ENCODE measurements around the gene MEGF11. TPM values are rescaled to one million over a fixed set of nuclear protein-coding genes. Genes with fewer than 3 reads are reported as not detected.

MEGF11 gene
- total and polyA plus RNA-seq, 2 donors (not counting 1 experiment from before 2014, with no cell fraction given) = under 0.01 TPM; not detected in 1

- no peak overlapping the region for H3K4me2 ChIP-seq (ENCODE audit: extremely low read depth, insufficient read depth, low read length)
- no peaks in the 10 kb centered on the region for H3K4me1 ChIP-seq (ENCODE audit: control insufficient read depth, extremely low read depth, insufficient read depth, low read length)
- H3K79me2 ChIP-seq (ENCODE audit: control insufficient read depth, insufficient read depth, low read length) = no peaks in the 10 kb centered on the region
- H4K20me1 ChIP-seq (ENCODE audit: control insufficient read depth, extremely low read depth, insufficient read depth, low read length) = no peaks in the 10 kb centered on the region
- H2AFZ ChIP-seq (ENCODE audit: low read length) = no peak overlapping the region
- no peak overlapping the region for H3K9ac ChIP-seq (ENCODE audit: insufficient read depth, low read length)
- TF ChIP-seq, protein P1, sequence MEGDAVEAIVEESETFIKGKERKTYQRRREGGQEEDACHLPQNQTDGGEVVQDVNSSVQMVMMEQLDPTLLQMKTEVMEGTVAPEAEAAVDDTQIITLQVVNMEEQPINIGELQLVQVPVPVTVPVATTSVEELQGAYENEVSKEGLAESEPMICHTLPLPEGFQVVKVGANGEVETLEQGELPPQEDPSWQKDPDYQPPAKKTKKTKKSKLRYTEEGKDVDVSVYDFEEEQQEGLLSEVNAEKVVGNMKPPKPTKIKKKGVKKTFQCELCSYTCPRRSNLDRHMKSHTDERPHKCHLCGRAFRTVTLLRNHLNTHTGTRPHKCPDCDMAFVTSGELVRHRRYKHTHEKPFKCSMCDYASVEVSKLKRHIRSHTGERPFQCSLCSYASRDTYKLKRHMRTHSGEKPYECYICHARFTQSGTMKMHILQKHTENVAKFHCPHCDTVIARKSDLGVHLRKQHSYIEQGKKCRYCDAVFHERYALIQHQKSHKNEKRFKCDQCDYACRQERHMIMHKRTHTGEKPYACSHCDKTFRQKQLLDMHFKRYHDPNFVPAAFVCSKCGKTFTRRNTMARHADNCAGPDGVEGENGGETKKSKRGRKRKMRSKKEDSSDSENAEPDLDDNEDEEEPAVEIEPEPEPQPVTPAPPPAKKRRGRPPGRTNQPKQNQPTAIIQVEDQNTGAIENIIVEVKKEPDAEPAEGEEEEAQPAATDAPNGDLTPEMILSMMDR (conservative IDR thresholded peaks at IDR 0.05 in 1 of 2, IDR thresholded peaks at IDR 0.05 in 1 of 2; ENCODE audit: low read depth in 1 of 2, low read length in 2 of 2) = no peak
- no peak for TF ChIP-seq EZH2 (IDR thresholded peaks at IDR 0.05; ENCODE audit: low read length, missing control alignments)
- no peaks in the 10 kb centered on the region for H3K9me3 ChIP-seq (ENCODE audit: control insufficient read depth, insufficient read depth, low read depth, low read length)
- no peak overlapping the region for H3K4me3 ChIP-seq (replicated peaks in 1 of 4; ENCODE audit: control extremely low read depth in 1 of 4, insufficient read depth in 1 of 4, low read depth in 3 of 4, low read length in 4 of 4)
- no peak overlapping the region for H3K27ac ChIP-seq (ENCODE audit: insufficient read depth, low read length)
- no peaks in the 10 kb centered on the region for H3K36me3 ChIP-seq (ENCODE audit: control insufficient read depth, insufficient read depth, low read length)
- DNase-seq (ENCODE audit: low read depth in 2 of 2) = no peak
- H3K27me3 ChIP-seq (ENCODE audit: control insufficient read depth, insufficient read depth, low read length) = no peaks in the 10 kb centered on the region
Measured at GRCh38 chr15:65931221-65931620, 322.3 kb downstream of the MEGF11 start.

DNA sequence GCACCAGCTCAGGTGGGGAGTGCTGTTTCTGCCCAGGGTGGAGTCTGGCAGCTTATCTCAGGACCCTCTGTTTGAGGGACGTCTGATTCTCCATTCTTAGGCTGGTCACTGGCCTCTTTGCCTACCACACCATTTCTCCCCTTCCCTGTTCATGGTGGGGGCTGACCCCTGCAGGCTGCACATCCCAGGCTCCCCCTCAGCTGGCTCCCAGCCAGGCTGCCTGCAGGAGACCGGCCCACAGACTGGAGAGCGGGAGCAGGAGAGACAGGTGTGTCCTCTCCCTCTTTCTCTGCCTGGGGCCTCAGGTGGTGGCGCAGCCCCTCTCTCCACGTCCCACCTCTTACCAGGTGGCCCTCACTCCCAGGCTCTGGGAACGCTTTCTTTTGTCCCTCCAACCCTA, 323.4 kb downstream of the MEGF11 start:
- H3K4me3 ChIP-seq (replicated peaks in 1 of 4; ENCODE audit: control extremely low read depth in 1 of 4, insufficient read depth in 1 of 4, low read depth in 3 of 4, low read length in 4 of 4) = no peak overlapping the region
- H3K27ac ChIP-seq (ENCODE audit: insufficient read depth, low read length) = no peak overlapping the region
- H4K20me1 ChIP-seq (ENCODE audit: control insufficient read depth, extremely low read depth, insufficient read depth, low read length) = no peaks in the 10 kb centered on the region
- no peak for TF ChIP-seq EZH2 (IDR thresholded peaks at IDR 0.05; ENCODE audit: low read length, missing control alignments)
- TF ChIP-seq, protein P1 (conservative IDR thresholded peaks at IDR 0.05 in 1 of 2, IDR thresholded peaks at IDR 0.05 in 1 of 2; ENCODE audit: low read depth in 1 of 2, low read length in 2 of 2) = no peak
- H3K36me3 ChIP-seq (ENCODE audit: control insufficient read depth, insufficient read depth, low read length) = no peaks in the 10 kb centered on the region
- no peak for DNase-seq (ENCODE audit: low read depth in 2 of 2)
- no peak overlapping the region for H3K9ac ChIP-seq (ENCODE audit: insufficient read depth, low read length)
- no peaks in the 10 kb centered on the region for H3K79me2 ChIP-seq (ENCODE audit: control insufficient read depth, insufficient read depth, low read length)
- H3K9me3 ChIP-seq (ENCODE audit: control insufficient read depth, insufficient read depth, low read depth, low read length) = no peaks in the 10 kb centered on the region
- no peak overlapping the region for H3K4me2 ChIP-seq (ENCODE audit: extremely low read depth, insufficient read depth, low read length)
- no peak overlapping the region for H2AFZ ChIP-seq (ENCODE audit: low read length)
- no peaks in the 10 kb centered on the region for H3K27me3 ChIP-seq (ENCODE audit: control insufficient read depth, insufficient read depth, low read length)
- no peaks in the 10 kb centered on the region for H3K4me1 ChIP-seq (ENCODE audit: control insufficient read depth, extremely low read depth, insufficient read depth, low read length)

- H2AFZ ChIP-seq (ENCODE audit: low read length) = no peak overlapping the region
- H3K4me2 ChIP-seq (ENCODE audit: extremely low read depth, insufficient read depth, low read length) = no peak overlapping the region
- TF ChIP-seq, protein P1 (conservative IDR thresholded peaks at IDR 0.05 in 1 of 2, IDR thresholded peaks at IDR 0.05 in 1 of 2; ENCODE audit: low read depth in 1 of 2, low read length in 2 of 2) = no peak
- no peak for TF ChIP-seq EZH2 (IDR thresholded peaks at IDR 0.05; ENCODE audit: low read length, missing control alignments)
- no peak overlapping the region for H3K27ac ChIP-seq (ENCODE audit: insufficient read depth, low read length)
- H3K9ac ChIP-seq (ENCODE audit: insufficient read depth, low read length) = no peak overlapping the region
- H3K4me3 ChIP-seq (replicated peaks in 1 of 4; ENCODE audit: control extremely low read depth in 1 of 4, insufficient read depth in 1 of 4, low read depth in 3 of 4, low read length in 4 of 4) = no peak overlapping the region
- no peaks in the 10 kb centered on the region for H3K79me2 ChIP-seq (ENCODE audit: control insufficient read depth, insufficient read depth, low read length)
- no peaks in the 10 kb centered on the region for H3K27me3 ChIP-seq (ENCODE audit: control insufficient read depth, insufficient read depth, low read length)
- DNase-seq (ENCODE audit: low read depth in 2 of 2) = no peak
- no peaks in the 10 kb centered on the region for H3K4me1 ChIP-seq (ENCODE audit: control insufficient read depth, extremely low read depth, insufficient read depth, low read length)
- H3K36me3 ChIP-seq (ENCODE audit: control insufficient read depth, insufficient read depth, low read length) = no peaks in the 10 kb centered on the region
- no peaks in the 10 kb centered on the region for H4K20me1 ChIP-seq (ENCODE audit: control insufficient read depth, extremely low read depth, insufficient read depth, low read length)
- no peaks in the 10 kb centered on the region for H3K9me3 ChIP-seq (ENCODE audit: control insufficient read depth, insufficient read depth, low read depth, low read length)
Measured at GRCh38 chr15:65929573-65929972, 324.0 kb downstream of the MEGF11 start.
